IMR-90 (cell line): Measurements from ENCODE around the gene OST4.

Source experiments
- CHD1 ChIP-seq: IDR thresholded peaks from 2 replicates; pipeline ENCODE4 v1.6.1; 2012; ENCODE audit warnings: low read depth, low read length, improper control_type of control experiment
- CTCF ChIP-seq: conservative IDR thresholded peaks from 2 replicates; pipeline ENCODE4 v1.5.1; 2012; ENCODE audit warnings: mild to moderate bottlenecking, low read depth, low read length, improper control_type of control experiment
- FOS ChIP-seq: fragments of 150-350 bp; IDR thresholded peaks from 2 replicates; pipeline ENCODE4 v1.6.1; 2016; ENCODE audit warnings: low read depth, low read length
- MAFK ChIP-seq: IDR thresholded peaks from 2 replicates; pipeline ENCODE4 v1.6.1; 2012; ENCODE audit warnings: low read depth, low read length, improper control_type of control experiment
- RFX5 ChIP-seq: IDR thresholded peaks from 2 replicates; pipeline ENCODE4 v1.8.0; 2012; ENCODE audit warnings: low read depth, mild to moderate bottlenecking, low read length, moderate library complexity
- SMC3 ChIP-seq: fragments of 150-350 bp; IDR thresholded peaks from 2 replicates; pipeline ENCODE4 v1.6.1; 2016; ENCODE audit warnings: low read depth, mild to moderate bottlenecking, antibody characterized with exemption, low read length, moderate library complexity

- peak; percentile 23; the same call in 1 of the 2 replicates for TF ChIP-seq SMC3
- TF ChIP-seq MAFK = no peak
- no peak for TF ChIP-seq FOS
- TF ChIP-seq CTCF = peak; percentile 40
- no peak for TF ChIP-seq CHD1
- TF ChIP-seq RFX5 = no peak
Measured at GRCh38 chr2:27085673-27086089, 14.2 kb upstream of the OST4 start.
